OCI-M1 (cell line): ENCODE data around the gene S100A12.
A peak's percentile ranks its signal among the peaks of the same experiment; 100 is the strongest.
"Not testable (repeated sequence)": the region's sequence is repeated elsewhere in the genome, so short reads cannot be mapped to it uniquely, and the experiment has no call there.

Experiments used
- DNase-seq: peaks from one replicate; lab custom pipeline; 2025; lab: John Stamatoyannopoulos, UW

Gene S100A12

GRCh38 chr1:153353226-153353947 lies 22.0 kb downstream of the S100A12 start:
- DNase-seq, result peak; percentile 54

GRCh38 chr1:153352523-153352922 lies 22.9 kb downstream of the S100A12 start:
- DNase-seq, result peak; percentile 91

- peak; percentile 51 for DNase-seq
Observed at GRCh38 chr1:153350321-153350957, 25.0 kb downstream of the S100A12 start.

GRCh38 chr1:153349363-153350320 lies 25.8 kb downstream of the S100A12 start:
- DNase-seq, result no peak

- DNase-seq, result no peak
Observed at GRCh38 chr1:153348511-153349362, 26.7 kb downstream of the S100A12 start, which contains the start of gene PGLYRP4. PGLYRP4 (minus strand) TSS chr1:153348841; CDS start chr1:153347932, 909 bp downstream.

- DNase-seq, result no peak
Observed at GRCh38 chr1:153347856-153348255, 27.6 kb downstream of the S100A12 start.

GRCh38 chr1:153347049-153347448 lies 28.4 kb downstream of the S100A12 start:
- not testable (repeated sequence) for DNase-seq

GRCh38 chr1:153346077-153346723 lies 29.2 kb downstream of the S100A12 start:
- DNase-seq, result no peak

DNA sequence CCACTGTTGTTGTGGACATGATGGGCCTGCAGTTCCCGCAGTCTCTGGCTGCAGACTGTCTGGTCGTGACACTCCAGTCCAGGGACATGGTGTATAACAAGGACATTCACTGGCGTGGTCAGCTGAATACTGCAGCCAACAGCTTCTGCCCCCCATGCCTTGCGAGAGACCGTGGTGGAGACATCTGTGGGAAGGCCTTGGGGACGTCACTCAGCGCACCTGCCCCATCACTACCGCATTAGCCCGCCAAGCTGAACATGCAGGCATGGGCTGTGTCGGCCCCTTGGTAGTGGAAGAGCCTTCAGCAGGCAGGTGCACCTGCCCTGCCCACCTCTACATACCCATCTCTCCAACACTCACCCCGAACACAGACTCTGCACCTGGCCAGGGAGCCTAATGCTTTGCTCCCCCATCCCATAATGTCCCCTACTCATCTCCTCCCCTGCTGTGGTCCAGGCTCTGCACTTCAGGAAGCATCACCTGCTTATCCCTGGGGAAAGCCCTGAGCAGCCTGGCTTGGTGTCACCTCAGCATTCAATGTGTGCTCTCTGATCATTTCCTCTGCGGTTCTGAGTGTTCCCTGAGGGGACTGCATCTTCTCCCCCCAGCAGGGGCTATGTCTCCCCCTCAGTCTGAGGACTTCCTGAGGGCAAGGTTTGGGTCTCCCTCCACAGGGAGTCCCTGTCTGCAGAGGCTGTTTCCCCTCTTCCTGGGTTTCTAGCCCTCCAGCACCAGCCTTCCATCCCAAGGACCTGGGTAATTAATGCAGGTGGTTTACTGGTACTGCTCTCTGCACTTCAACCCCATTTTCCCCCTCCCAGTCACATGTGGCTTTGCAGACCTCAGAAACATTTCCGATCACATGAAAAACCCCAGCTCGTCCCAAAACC lies 30.0 kb downstream of the S100A12 start:
- no peak for DNase-seq

GRCh38 chr1:153344718-153345025 lies 30.7 kb downstream of the S100A12 start:
- DNase-seq, result peak; percentile 91

DNA sequence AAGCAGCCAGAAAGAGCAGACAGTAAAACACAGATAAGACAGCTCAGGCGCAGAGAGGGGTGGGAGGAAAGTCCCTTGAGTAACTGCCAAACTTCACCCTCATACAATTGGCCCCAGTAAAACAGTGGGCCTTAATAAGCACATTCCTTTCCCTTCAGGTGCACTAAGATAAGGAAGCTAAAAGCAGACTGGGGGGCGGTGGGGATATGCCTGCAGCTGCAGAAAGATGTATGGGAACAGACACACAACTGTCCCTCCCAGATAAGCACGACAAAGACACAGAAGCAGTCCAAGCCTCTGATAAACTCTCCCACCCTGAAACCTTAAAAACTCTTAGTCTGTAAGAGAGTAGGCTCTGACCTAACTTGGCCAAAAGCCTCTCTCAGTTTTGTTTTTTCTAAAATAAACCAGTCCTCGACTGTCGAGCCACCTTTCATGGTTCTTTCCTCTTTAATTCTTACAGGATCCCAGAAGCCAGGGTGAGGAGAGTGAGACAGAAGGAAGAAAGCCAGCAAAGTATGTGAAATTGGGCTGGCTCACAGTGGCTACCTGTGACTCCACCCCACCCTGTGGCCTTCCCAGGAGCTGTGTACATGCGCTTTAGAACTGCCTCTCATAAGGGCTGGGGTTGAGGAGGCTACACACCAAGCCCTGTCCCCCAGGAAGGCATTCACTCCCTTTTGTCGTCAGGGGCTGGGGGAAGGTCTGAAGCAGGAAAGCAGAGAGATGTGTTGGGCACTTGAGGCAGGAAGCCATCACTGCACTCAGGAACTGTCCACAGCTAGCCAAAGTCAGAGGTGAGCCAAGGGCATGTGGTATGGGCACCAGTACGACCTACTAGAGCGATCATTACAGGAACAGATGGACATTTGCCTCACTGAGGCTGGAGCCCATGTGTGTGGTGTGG lies 31.4 kb downstream of the S100A12 start:
- DNase-seq, result peak; percentile 99

GRCh38 chr1:153343040-153343681 lies 32.3 kb downstream of the S100A12 start:
- peak; percentile 94 for DNase-seq

DNA sequence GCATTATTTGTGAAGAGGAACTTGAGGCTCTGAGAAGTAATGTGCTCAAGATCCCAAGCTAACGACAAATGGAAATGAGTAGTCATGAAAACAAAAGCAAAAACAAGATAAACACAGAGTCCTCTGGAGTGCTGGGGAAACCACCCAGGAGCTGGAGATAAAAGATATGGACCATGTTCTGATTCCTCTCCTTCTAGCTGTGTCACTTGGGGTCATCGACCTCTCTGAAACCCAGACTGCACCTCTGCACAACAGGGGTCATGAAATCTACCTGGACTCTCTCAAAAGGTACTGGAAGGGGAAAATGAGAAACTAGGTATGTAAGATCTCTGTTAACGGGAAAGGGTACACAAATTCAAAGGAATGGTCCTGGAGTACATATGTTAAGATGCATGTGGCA lies 33.2 kb downstream of the S100A12 start:
- peak; percentile 84 for DNase-seq

GRCh38 chr1:153341431-153341934 lies 33.9 kb downstream of the S100A12 start:
- DNase-seq, result no peak

DNA sequence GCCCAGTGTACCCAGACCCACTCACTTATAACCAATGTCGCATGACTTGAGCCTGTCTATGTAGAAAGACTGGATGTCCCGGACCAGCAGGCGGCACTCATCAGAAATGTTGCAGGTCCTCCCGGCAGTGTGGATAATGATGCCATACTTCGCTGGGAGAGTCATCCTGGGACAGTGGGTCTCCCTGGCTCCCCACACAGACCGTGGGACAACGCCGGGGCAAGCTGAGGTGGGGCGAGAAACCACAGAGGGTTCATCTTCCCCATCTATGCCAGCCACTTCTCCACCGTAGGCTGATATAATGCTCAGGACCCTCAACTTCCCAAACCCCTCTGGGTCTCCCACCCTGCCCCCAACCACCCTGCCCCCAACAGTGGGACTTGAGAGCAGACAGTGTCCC lies 35.1 kb downstream of the S100A12 start:
- no peak for DNase-seq

DNA sequence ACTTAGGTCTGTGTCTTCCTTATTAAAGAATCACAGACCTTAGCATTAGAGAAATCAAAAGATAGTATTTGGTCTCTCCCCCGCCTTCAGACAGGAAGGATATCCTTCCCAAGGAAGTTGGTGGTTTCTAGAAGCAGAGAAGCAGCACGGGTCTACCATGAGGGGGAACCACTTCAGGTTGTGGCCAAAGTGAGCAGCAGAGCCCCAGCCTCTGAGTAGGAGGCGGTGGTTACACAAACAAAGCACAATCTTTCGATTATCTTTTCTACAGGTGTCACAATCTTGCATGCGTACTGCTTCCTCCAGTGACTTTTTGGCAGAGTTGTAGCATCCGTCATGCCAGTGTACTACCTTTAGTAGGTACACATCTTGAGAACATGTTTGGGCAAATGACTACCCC lies 35.6 kb downstream of the S100A12 start:
- DNase-seq, result no peak

DNA sequence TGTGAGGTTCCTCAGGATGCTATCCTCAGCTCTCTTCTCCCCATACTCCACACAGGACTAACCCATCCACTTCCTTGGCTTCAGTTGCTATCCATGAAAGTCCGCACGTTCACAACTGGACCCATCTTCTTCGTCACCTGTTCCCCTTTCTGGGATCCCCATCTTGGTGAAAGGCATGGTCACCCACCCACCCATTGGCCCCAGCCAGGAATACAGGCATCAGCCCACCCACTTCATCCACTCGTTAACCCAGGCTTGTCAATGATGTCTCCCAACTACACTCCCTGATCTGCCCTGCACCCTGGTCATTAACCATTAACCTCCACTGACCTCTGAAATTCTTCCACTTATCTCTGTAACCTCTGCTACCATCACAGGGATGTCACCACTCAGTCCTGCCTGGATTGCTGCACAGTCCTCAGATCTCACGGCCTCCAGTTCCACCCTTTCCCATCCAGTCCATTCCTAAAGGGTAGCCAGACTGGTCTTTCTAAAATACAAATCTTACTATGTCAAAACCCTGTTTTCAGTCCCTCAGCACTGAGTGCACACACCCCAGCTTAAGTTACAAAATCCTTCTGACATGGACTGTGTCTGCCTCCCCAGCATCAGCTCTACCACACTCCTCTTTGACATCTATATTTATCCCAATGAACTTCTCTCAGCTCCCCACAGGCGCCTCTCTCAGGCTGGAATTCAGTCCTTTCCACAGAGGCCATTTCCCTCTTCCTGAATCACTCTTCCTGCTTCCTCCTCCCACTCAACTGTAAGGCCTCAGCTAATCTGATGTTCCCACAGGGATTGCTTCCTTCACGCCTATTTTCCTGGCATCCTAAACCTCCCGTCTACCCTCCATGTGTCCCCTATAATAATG lies 37.2 kb downstream of the S100A12 start:
- no peak for DNase-seq
